K562 (cell line): Measurements from ENCODE around the gene KATNAL1. TPM values are rescaled to one million over a fixed set of nuclear protein-coding genes. Genes with fewer than 3 reads are reported as not detected.

Experiments
- BRD4 ChIP-seq: fragments of 200-600 bp; sonication (generic); IDR thresholded peaks from 2 replicates; pipeline ENCODE4 v1.6.1; 2017; ENCODE audit warnings: inconsistent platforms
- CBFA2T2 ChIP-seq: fragments of 450-650 bp; conservative IDR thresholded peaks from 2 replicates; pipeline ENCODE4 v1.6.1; 2017; ENCODE audit warnings: mild to moderate bottlenecking
- SREBF2 ChIP-seq: sonication (generic); formaldehyde crosslinking; IDR thresholded peaks from 2 replicates; pipeline ENCODE4 v1.4.0; 2020; ENCODE audit warnings: mild to moderate bottlenecking, missing genetic modification reagents
- polyA plus RNA-seq, 8 experiments: library from polyadenylated mRNA; depleted of rRNA in 4 of 8; stranded (reverse) in 5 of 8; unstranded in 3 of 8; fragments of >200 nt; fragmentation: Nextera tagmentation in 2 of 8; fragmentation: Illumina TruSeq in 1 of 8; extraction: Ambion mirVana in 2 of 8; extraction: Trizol in 1 of 8; gene quantifications; 2 replicates each; pipeline versions ENCODE4 v1.2.1 to v1.2.3, GENCODE V29; 2011 to 2014; ENCODE audit warnings: inconsistent platforms in 1 of 8, missing spikeins in 1 of 8
- total RNA-seq, 7 experiments: library from RNA; depleted of rRNA in 6 of 7; stranded (reverse); fragments of >200 nt in 6 of 7; fragmentation: Illumina TruSeq in 2 of 7; extraction: Trizol in 2 of 7; gene quantifications; 2 replicates each; pipeline versions ENCODE4 v1.2.1 to v1.2.3, GENCODE V29; 2011 to 2021; ENCODE audit warnings: low replicate concordance in 1 of 7
- TF ChIP-seq, protein P1 (sequence below): fragments of 200-800 bp; sonication (Bioruptor generic); IDR thresholded peaks from 2 replicates; pipeline ENCODE4 v1.6.1; 2016; ENCODE audit warnings: missing genetic modification characterization, missing compliant biosample characterization
- TF ChIP-seq, protein P2 (sequence below): fragments of 250-450 bp; sonication (Bioruptor Pico); IDR thresholded peaks from 2 replicates; pipeline ENCODE4 v1.5.0; 2021
- TF ChIP-seq, protein P3 (sequence below): fragments of 150-350 bp; conservative IDR thresholded peaks from 2 replicates; pipeline ENCODE4 v1.6.1; 2014; ENCODE audit warnings: low read length
- TF ChIP-seq, protein P4 (sequence below): IDR thresholded peaks from 3 replicates; pipeline ENCODE4 v1.6.1; 2011; ENCODE audit warnings: borderline replicate concordance, mild to moderate bottlenecking; ENCODE audit not compliant: insufficient read length, insufficient read depth
- TF ChIP-seq, protein P5 (sequence below), 2 experiments: fragments of 450-650 bp in 1 of 2; IDR thresholded peaks; 2 replicates each; pipeline ENCODE4 v1.6.1; 2011 to 2017; ENCODE audit warnings: low read depth in 2 of 2, antibody characterized with exemption in 1 of 2, borderline replicate concordance in 1 of 2, low read length in 1 of 2, mild to moderate bottlenecking in 1 of 2, mixed read lengths in 1 of 2; ENCODE audit not compliant: control insufficient read depth in 1 of 2
- TF ChIP-seq, protein P6 (sequence below): fragments of 250-450 bp; sonication (Bioruptor Pico); IDR thresholded peaks from 2 replicates; pipeline ENCODE4 v1.8.0; 2021; ENCODE audit warnings: borderline replicate concordance, mild to moderate bottlenecking, moderate library complexity; ENCODE audit not compliant: poor library complexity, severe bottlenecking
- TF ChIP-seq, protein P7 (sequence below): sonication (generic); formaldehyde crosslinking; IDR thresholded peaks from 2 replicates; pipeline ENCODE4 v1.8.1; 2022; ENCODE audit warnings: missing genetic modification reagents

The KATNAL1 gene
- total and polyA plus RNA-seq, 9 of the 15 experiments (the other 6 are each of a cell fraction or from before 2014, with no cell fraction given): 2.5 to 8.2 (median 5.5) TPM

DNA sequence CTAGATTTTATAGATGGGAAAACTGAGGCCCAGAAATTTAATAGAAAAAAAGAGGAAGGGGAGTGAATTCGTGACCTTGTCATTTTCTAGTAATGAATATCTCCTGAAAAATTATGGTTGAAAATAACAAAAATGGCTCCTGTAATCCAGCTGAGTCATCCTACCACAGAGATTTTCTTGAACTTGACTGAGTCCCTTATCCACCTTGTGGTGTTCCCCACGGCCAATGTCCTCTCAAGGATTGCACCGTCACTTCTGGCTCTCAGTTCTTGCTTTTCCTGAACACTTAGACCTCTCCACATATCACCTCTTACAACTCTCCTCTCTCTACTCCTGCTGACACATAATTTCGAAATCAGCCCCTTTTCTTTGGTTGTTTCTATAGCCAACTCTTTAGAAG, 1.2 kb upstream of the KATNAL1 start (continued):
- TF ChIP-seq, protein P1, sequence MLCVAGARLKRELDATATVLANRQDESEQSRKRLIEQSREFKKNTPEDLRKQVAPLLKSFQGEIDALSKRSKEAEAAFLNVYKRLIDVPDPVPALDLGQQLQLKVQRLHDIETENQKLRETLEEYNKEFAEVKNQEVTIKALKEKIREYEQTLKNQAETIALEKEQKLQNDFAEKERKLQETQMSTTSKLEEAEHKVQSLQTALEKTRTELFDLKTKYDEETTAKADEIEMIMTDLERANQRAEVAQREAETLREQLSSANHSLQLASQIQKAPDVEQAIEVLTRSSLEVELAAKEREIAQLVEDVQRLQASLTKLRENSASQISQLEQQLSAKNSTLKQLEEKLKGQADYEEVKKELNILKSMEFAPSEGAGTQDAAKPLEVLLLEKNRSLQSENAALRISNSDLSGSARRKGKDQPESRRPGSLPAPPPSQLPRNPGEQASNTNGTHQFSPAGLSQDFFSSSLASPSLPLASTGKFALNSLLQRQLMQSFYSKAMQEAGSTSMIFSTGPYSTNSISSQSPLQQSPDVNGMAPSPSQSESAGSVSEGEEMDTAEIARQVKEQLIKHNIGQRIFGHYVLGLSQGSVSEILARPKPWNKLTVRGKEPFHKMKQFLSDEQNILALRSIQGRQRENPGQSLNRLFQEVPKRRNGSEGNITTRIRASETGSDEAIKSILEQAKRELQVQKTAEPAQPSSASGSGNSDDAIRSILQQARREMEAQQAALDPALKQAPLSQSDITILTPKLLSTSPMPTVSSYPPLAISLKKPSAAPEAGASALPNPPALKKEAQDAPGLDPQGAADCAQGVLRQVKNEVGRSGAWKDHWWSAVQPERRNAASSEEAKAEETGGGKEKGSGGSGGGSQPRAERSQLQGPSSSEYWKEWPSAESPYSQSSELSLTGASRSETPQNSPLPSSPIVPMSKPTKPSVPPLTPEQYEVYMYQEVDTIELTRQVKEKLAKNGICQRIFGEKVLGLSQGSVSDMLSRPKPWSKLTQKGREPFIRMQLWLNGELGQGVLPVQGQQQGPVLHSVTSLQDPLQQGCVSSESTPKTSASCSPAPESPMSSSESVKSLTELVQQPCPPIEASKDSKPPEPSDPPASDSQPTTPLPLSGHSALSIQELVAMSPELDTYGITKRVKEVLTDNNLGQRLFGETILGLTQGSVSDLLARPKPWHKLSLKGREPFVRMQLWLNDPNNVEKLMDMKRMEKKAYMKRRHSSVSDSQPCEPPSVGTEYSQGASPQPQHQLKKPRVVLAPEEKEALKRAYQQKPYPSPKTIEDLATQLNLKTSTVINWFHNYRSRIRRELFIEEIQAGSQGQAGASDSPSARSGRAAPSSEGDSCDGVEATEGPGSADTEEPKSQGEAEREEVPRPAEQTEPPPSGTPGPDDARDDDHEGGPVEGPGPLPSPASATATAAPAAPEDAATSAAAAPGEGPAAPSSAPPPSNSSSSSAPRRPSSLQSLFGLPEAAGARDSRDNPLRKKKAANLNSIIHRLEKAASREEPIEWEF (CRISPR knock-in tag): no peak
- TF ChIP-seq, protein P2, sequence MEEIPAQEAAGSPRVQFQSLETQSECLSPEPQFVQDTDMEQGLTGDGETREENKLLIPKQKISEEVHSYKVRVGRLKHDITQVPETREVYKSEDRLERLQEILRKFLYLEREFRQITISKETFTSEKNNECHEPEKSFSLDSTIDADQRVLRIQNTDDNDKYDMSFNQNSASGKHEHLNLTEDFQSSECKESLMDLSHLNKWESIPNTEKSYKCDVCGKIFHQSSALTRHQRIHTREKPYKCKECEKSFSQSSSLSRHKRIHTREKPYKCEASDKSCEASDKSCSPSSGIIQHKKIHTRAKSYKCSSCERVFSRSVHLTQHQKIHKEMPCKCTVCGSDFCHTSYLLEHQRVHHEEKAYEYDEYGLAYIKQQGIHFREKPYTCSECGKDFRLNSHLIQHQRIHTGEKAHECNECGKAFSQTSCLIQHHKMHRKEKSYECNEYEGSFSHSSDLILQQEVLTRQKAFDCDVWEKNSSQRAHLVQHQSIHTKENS (CRISPR knock-in tag): no peak
- TF ChIP-seq SREBF2 (CRISPR knock-in tag) (no peak), CBFA2T2 (0 out of 2 replicates have a peak, but pooled peaks have one; percentile 6), BRD4 (no peak)
- TF ChIP-seq, protein P3, sequence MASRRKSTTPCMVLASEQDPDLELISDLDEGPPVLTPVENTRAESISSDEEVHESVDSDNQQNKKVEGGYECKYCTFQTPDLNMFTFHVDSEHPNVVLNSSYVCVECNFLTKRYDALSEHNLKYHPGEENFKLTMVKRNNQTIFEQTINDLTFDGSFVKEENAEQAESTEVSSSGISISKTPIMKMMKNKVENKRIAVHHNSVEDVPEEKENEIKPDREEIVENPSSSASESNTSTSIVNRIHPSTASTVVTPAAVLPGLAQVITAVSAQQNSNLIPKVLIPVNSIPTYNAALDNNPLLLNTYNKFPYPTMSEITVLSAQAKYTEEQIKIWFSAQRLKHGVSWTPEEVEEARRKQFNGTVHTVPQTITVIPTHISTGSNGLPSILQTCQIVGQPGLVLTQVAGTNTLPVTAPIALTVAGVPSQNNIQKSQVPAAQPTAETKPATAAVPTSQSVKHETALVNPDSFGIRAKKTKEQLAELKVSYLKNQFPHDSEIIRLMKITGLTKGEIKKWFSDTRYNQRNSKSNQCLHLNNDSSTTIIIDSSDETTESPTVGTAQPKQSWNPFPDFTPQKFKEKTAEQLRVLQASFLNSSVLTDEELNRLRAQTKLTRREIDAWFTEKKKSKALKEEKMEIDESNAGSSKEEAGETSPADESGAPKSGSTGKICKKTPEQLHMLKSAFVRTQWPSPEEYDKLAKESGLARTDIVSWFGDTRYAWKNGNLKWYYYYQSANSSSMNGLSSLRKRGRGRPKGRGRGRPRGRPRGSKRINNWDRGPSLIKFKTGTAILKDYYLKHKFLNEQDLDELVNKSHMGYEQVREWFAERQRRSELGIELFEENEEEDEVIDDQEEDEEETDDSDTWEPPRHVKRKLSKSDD: no peak
- TF ChIP-seq, protein P4, sequence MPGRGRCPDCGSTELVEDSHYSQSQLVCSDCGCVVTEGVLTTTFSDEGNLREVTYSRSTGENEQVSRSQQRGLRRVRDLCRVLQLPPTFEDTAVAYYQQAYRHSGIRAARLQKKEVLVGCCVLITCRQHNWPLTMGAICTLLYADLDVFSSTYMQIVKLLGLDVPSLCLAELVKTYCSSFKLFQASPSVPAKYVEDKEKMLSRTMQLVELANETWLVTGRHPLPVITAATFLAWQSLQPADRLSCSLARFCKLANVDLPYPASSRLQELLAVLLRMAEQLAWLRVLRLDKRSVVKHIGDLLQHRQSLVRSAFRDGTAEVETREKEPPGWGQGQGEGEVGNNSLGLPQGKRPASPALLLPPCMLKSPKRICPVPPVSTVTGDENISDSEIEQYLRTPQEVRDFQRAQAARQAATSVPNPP: no peak
- TF ChIP-seq, protein P5, sequence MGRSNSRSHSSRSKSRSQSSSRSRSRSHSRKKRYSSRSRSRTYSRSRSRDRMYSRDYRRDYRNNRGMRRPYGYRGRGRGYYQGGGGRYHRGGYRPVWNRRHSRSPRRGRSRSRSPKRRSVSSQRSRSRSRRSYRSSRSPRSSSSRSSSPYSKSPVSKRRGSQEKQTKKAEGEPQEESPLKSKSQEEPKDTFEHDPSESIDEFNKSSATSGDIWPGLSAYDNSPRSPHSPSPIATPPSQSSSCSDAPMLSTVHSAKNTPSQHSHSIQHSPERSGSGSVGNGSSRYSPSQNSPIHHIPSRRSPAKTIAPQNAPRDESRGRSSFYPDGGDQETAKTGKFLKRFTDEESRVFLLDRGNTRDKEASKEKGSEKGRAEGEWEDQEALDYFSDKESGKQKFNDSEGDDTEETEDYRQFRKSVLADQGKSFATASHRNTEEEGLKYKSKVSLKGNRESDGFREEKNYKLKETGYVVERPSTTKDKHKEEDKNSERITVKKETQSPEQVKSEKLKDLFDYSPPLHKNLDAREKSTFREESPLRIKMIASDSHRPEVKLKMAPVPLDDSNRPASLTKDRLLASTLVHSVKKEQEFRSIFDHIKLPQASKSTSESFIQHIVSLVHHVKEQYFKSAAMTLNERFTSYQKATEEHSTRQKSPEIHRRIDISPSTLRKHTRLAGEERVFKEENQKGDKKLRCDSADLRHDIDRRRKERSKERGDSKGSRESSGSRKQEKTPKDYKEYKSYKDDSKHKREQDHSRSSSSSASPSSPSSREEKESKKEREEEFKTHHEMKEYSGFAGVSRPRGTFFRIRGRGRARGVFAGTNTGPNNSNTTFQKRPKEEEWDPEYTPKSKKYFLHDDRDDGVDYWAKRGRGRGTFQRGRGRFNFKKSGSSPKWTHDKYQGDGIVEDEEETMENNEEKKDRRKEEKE (IDR thresholded peaks at IDR 0.05; ENCODE audit: borderline replicate concordance in 1 of 2, control insufficient read depth in 1 of 2, low read depth in 2 of 2, low read length in 1 of 2): no peak
- TF ChIP-seq, protein P6, sequence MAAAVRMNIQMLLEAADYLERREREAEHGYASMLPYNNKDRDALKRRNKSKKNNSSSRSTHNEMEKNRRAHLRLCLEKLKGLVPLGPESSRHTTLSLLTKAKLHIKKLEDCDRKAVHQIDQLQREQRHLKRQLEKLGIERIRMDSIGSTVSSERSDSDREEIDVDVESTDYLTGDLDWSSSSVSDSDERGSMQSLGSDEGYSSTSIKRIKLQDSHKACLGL (CRISPR knock-in tag): no peak
- TF ChIP-seq, protein P7, sequence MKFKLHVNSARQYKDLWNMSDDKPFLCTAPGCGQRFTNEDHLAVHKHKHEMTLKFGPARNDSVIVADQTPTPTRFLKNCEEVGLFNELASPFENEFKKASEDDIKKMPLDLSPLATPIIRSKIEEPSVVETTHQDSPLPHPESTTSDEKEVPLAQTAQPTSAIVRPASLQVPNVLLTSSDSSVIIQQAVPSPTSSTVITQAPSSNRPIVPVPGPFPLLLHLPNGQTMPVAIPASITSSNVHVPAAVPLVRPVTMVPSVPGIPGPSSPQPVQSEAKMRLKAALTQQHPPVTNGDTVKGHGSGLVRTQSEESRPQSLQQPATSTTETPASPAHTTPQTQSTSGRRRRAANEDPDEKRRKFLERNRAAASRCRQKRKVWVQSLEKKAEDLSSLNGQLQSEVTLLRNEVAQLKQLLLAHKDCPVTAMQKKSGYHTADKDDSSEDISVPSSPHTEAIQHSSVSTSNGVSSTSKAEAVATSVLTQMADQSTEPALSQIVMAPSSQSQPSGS (CRISPR knock-in tag): no peak
